Measurements from ENCODE around the gene MLEC.

Gene MLEC

GRCh38 chr12:120724720-120725119 is 37.8 kb downstream of the MLEC start:
- Histone ChIP-seq H3K79me2 (ENCODE audit: insufficient read depth, low read length) (peaks cover 9% of the 10 kb centered on the region), H3K36me3 (ENCODE audit: insufficient read depth, low read length) (peaks cover 48% of the 10 kb centered on the region), H2AFZ (ENCODE audit: low read depth, low read length) (peak overlapping the region; percentile 83), H3K27me3 (ENCODE audit: insufficient read depth, low read length, poor library complexity) (no peaks in the 10 kb centered on the region), H3K27ac (ENCODE audit: low read length) (no peak overlapping the region), H3K4me1 (ENCODE audit: insufficient read depth, low read length) (peaks cover 24% of the 10 kb centered on the region), H3K4me2 (ENCODE audit: insufficient read depth, low read length) (peak overlapping the region; percentile 88), H4K20me1 (ENCODE audit: insufficient read depth, low read length) (no peaks in the 10 kb centered on the region; the same call in 1 of the 2 replicates), H3K4me3 (ENCODE audit: low read depth in 1 of 2, low read length in 2 of 2) (peak overlapping the region in 1 of 2 experiments; percentile 78; a peak in 1 of 4 replicates), H3K9ac (ENCODE audit: low read depth, low read length) (peak overlapping the region; percentile 87), H3K9me3 (ENCODE audit: insufficient read depth, low read length, severe bottlenecking) (no peaks in the 10 kb centered on the region)
- ATAC-seq (ENCODE audit: insufficient read depth, low read depth), result no peak
- DNase-seq, result no peak
- TF ChIP-seq CTCF (IDR thresholded peaks at IDR 0.05; ENCODE audit: borderline replicate concordance, extremely low read depth, low read length, poor library complexity, severe bottlenecking), result no peak
- no peak for TF ChIP-seq EZH2 (IDR thresholded peaks at IDR 0.05; ENCODE audit: borderline replicate concordance, low read depth, low read length, severe bottlenecking)

GRCh38 chr12:120725151-120725658 is 38.3 kb downstream of the MLEC start:
- peak overlapping the region; percentile 87 for H3K9ac ChIP-seq (ENCODE audit: low read depth, low read length)
- peak; percentile 8; the same call in 1 of the 3 replicates for ATAC-seq (ENCODE audit: insufficient read depth, low read depth)
- peak overlapping the region; percentile 72 for H3K27ac ChIP-seq (ENCODE audit: low read length)
- H3K4me3 ChIP-seq (ENCODE audit: low read depth in 1 of 2, low read length in 2 of 2), result peak overlapping the region; percentile 54 to 78
- H3K9me3 ChIP-seq (ENCODE audit: insufficient read depth, low read length, severe bottlenecking), result no peaks in the 10 kb centered on the region
- DNase-seq, result no peak
- H3K27me3 ChIP-seq (ENCODE audit: insufficient read depth, low read length, poor library complexity), result no peaks in the 10 kb centered on the region
- TF ChIP-seq EZH2 (IDR thresholded peaks at IDR 0.05; ENCODE audit: borderline replicate concordance, low read depth, low read length, severe bottlenecking) (no peak), CTCF (IDR thresholded peaks at IDR 0.05; ENCODE audit: borderline replicate concordance, extremely low read depth, low read length, poor library complexity, severe bottlenecking) (no peak)
- peak overlapping the region; percentile 83 for H2AFZ ChIP-seq (ENCODE audit: low read depth, low read length)
- H3K4me2 ChIP-seq (ENCODE audit: insufficient read depth, low read length), result peak overlapping the region; percentile 88
- H3K36me3 ChIP-seq (ENCODE audit: insufficient read depth, low read length), result peaks cover 48% of the 10 kb centered on the region
- peaks cover 9% of the 10 kb centered on the region for H3K79me2 ChIP-seq (ENCODE audit: insufficient read depth, low read length)
- H3K4me1 ChIP-seq (ENCODE audit: insufficient read depth, low read length), result peaks cover 24% of the 10 kb centered on the region
- H4K20me1 ChIP-seq (ENCODE audit: insufficient read depth, low read length), result no peaks in the 10 kb centered on the region; the same call in 1 of the 2 replicates

- TF ChIP-seq CTCF (IDR thresholded peaks at IDR 0.05; ENCODE audit: borderline replicate concordance, extremely low read depth, low read length, poor library complexity, severe bottlenecking) (no peak), EZH2 (IDR thresholded peaks at IDR 0.05; ENCODE audit: borderline replicate concordance, low read depth, low read length, severe bottlenecking) (no peak)
- no peaks in the 10 kb centered on the region; the same call in 1 of the 2 replicates for H4K20me1 ChIP-seq (ENCODE audit: insufficient read depth, low read length)
Measured at GRCh38 chr12:120725659-120726509, 38.9 kb downstream of the MLEC start, which contains the start of gene ACADS. TSS of gene ACADS (plus strand) at chr12:120725826. CDS start at chr12:120725886, 60 bp downstream.

More at GRCh38 chr12:120725659-120726509, 38.9 kb downstream of the MLEC start, which contains the start of gene ACADS:
- H3K9ac ChIP-seq (ENCODE audit: low read depth, low read length), result peak within 1 kb of the TSS; percentile 87
- H3K27me3 ChIP-seq (ENCODE audit: insufficient read depth, low read length, poor library complexity), result no peaks in the 10 kb centered on the region
- peaks cover 9% of the 10 kb centered on the region for H3K79me2 ChIP-seq (ENCODE audit: insufficient read depth, low read length)
- peak within 1 kb of the TSS; percentile 73 for H3K27ac ChIP-seq (ENCODE audit: low read length)
- peak within 1 kb of the TSS; percentile 54 to 78 for H3K4me3 ChIP-seq (ENCODE audit: low read depth in 1 of 2, low read length in 2 of 2)
- H3K4me2 ChIP-seq (ENCODE audit: insufficient read depth, low read length), result peak within 1 kb of the TSS; percentile 88
- no peaks in the 10 kb centered on the region for H3K9me3 ChIP-seq (ENCODE audit: insufficient read depth, low read length, severe bottlenecking)
- DNase-seq (peak; percentile 90), ATAC-seq (ENCODE audit: insufficient read depth, low read depth) (peak; percentile 100)
- peaks cover 48% of the 10 kb centered on the region for H3K36me3 ChIP-seq (ENCODE audit: insufficient read depth, low read length)
- H2AFZ ChIP-seq (ENCODE audit: low read depth, low read length), result peak within 1 kb of the TSS; percentile 83
- peaks cover 24% of the 10 kb centered on the region for H3K4me1 ChIP-seq (ENCODE audit: insufficient read depth, low read length)
